GM21576 (cell line): Measurements from ENCODE around the gene ADGRG7.

Experiments used
- ATAC-seq: cut with Tn5 transposase; IDR thresholded peaks from one replicate; pipeline ENCODE4 v1.9.1; 2021; ENCODE audit warnings: mild to moderate bottlenecking, moderate library complexity; ENCODE audit not compliant: unreplicated experiment

Gene ADGRG7

GRCh38 chr3:100732435-100732834 lies 123.0 kb downstream of the ADGRG7 start:
- no peak for ATAC-seq

- no peak for ATAC-seq
Observed at GRCh38 chr3:100737334-100737733, 127.9 kb downstream of the ADGRG7 start.

GRCh38 chr3:100740207-100740606 lies 130.8 kb downstream of the ADGRG7 start:
- no peak for ATAC-seq

- no peak for ATAC-seq
Observed at GRCh38 chr3:100743535-100743934, 134.1 kb downstream of the ADGRG7 start.

- no peak for ATAC-seq
Observed at GRCh38 chr3:100744671-100745070, 135.3 kb downstream of the ADGRG7 start.
